Activated B cell treated with CpG ODN at 0.5 μM for 24 hours (primary cell): ENCODE data around the gene PKDREJ. TPM values are rescaled to one million over a fixed set of nuclear protein-coding genes. Genes with fewer than 3 reads are reported as not detected.
"Not testable (repeated sequence)": the region's sequence is repeated elsewhere in the genome, so short reads cannot be mapped to it uniquely, and the experiment has no call there.

Experiments used
- ATAC-seq: fragments of 200-7000 bp; cut with Tn5 transposase; one replicate; pipeline ENCODE4 v1.10.0; 2021; ENCODE audit warnings: low read depth, mild to moderate bottlenecking, moderate library complexity
- CTCF ChIA-PET: fragments of 350-600 bp; sonication (Branson Sonifier 250); formaldehyde crosslinking; loops from one replicate; lab custom pipeline; 2021; ENCODE audit warnings: antibody characterized with exemption; lab: Charles Lee
- POLR2A ChIA-PET: fragments of 350-600 bp; sonication (Branson Sonifier 250); formaldehyde crosslinking; loops from one replicate; lab custom pipeline; 2021; ENCODE audit warnings: antibody characterized with exemption; lab: Charles Lee
- DNase-seq: peaks from one replicate; pipeline ENCODE4 v3.0.0; 2022
- H3K27ac Mint-ChIP-seq: one replicate; pipeline ENCODE4 v1.8.0; 2020; ENCODE audit warnings: mixed read lengths
- H3K27me3 Mint-ChIP-seq: one replicate; pipeline ENCODE4 v1.8.0; 2021; ENCODE audit warnings: mixed read lengths
- H3K36me3 Mint-ChIP-seq: one replicate; pipeline ENCODE4 v1.8.0; 2021; ENCODE audit warnings: low read depth, mixed read lengths
- H3K4me1 Mint-ChIP-seq: one replicate; pipeline ENCODE4 v1.8.0; 2021; ENCODE audit warnings: mixed read lengths
- H3K4me3 Mint-ChIP-seq: one replicate; pipeline ENCODE4 v1.8.0; 2020; ENCODE audit warnings: mild to moderate bottlenecking, mixed read lengths
- H3K9me3 Mint-ChIP-seq: one replicate; pipeline ENCODE4 v1.8.0; 2020; ENCODE audit warnings: mixed read lengths
- CTCF ChIP-seq: fragments of 200-600 bp; IDR thresholded peaks from one replicate; pipeline ENCODE4 v1.8.0; 2022; ENCODE audit warnings: antibody characterized with exemption, mild to moderate bottlenecking
- intact Hi-C: fragments of 100-400 bp; cut with micrococcal nuclease; formaldehyde crosslinking; loops from one replicate; pipeline ENCODE4 v1.15.1; 2024
- total RNA-seq: library from RNA; stranded (reverse); gene quantifications from 2 replicates; pipeline ENCODE4 v1.2.3, GENCODE V29; 2022

PKDREJ gene
- total RNA-seq, 1 donor from 2014 or later, result not detected

- ATAC-seq (peak; percentile 91), DNase-seq (peak; percentile 57)
- Mint-ChIP-seq H3K27me3 (peaks cover 19% of the 10 kb centered on the region), H3K4me1 (peaks cover 15% of the 10 kb centered on the region), H3K4me3 (peak within 1 kb of the TSS; percentile 91), H3K36me3 (no peaks in the 10 kb centered on the region), H3K27ac (peak within 1 kb of the TSS; percentile 66), H3K9me3 (no peaks in the 10 kb centered on the region)
- CTCF ChIA-PET, result interaction anchor here (0.9 to 2.2 kb wide), 3 partner anchors 18 to 261 kb away, joined by 3 to 5 read pairs (median 4); partner anchors contain the start of genes CDPF1 and GTSE1
- no peak for TF ChIP-seq CTCF
- intact Hi-C loops, result loop anchor here (1.0 kb wide), 2 partner anchors 14 to 17 kb away; partner anchors contain the start of gene CDPF1
- POLR2A ChIA-PET, result interaction anchor here (0.6 to 2.0 kb wide), 6 partner anchors 14 to 506 kb away, joined by 3 to 12 read pairs (median 4); partner anchors contain the start of genes CDPF1 and GTSE1
Measured at GRCh38 chr22:46267431-46268279, 4.5 kb upstream of the PKDREJ start, which contains the start of gene TTC38. TSS of gene TTC38 (plus strand) at chr22:46268008. CDS start at chr22:46268040, 32 bp downstream.

- Mint-ChIP-seq H3K4me1 (peaks cover 16% of the 10 kb centered on the region), H3K27me3 (peaks cover 37% of the 10 kb centered on the region)
- H3K9me3 Mint-ChIP-seq, ATAC-seq, intact Hi-C loops, H3K27ac Mint-ChIP-seq, POLR2A ChIA-PET, DNase-seq, H3K36me3 Mint-ChIP-seq, CTCF ChIA-PET, H3K4me3 Mint-ChIP-seq: not testable (repeated sequence)
Measured at GRCh38 chr22:46265627-46266026, 2.5 kb upstream of the PKDREJ start.

- DNase-seq, ATAC-seq, CTCF ChIA-PET, H3K4me3 Mint-ChIP-seq, H3K36me3 Mint-ChIP-seq, intact Hi-C loops, H3K27ac Mint-ChIP-seq, H3K9me3 Mint-ChIP-seq, POLR2A ChIA-PET: not testable (repeated sequence)
- H3K27me3 Mint-ChIP-seq, result peaks cover 47% of the 10 kb centered on the region
- H3K4me1 Mint-ChIP-seq, result peaks cover 16% of the 10 kb centered on the region
Measured at GRCh38 chr22:46264520-46264919, 1.4 kb upstream of the PKDREJ start.

GRCh38 chr22:46262449-46263215, 511 bp downstream of the PKDREJ start:
- CTCF ChIA-PET, result no interaction called here
- Mint-ChIP-seq H3K4me1 (peaks cover 13% of the 10 kb centered on the region), H3K27me3 (peaks cover 58% of the 10 kb centered on the region), H3K9me3 (no peaks in the 10 kb centered on the region), H3K4me3 (peak overlapping the region; percentile 7), H3K27ac (no peak overlapping the region), H3K36me3 (no peaks in the 10 kb centered on the region)
- intact Hi-C loops, result no loop called here
- ATAC-seq, result peak; percentile 57
- no peak for TF ChIP-seq CTCF
- POLR2A ChIA-PET, result no interaction called here
- no peak for DNase-seq

- Mint-ChIP-seq H3K4me1 (peaks cover 7% of the 10 kb centered on the region), H3K27ac (no peak overlapping the region), H3K36me3 (no peaks in the 10 kb centered on the region), H3K27me3 (peaks cover 54% of the 10 kb centered on the region), H3K4me3 (no peak overlapping the region), H3K9me3 (no peaks in the 10 kb centered on the region)
- CTCF ChIA-PET, result no interaction called here
- DNase-seq (no peak), ATAC-seq (no peak)
- intact Hi-C loops, result no loop called here
- TF ChIP-seq CTCF, result no peak
- POLR2A ChIA-PET, result no interaction called here
Measured at GRCh38 chr22:46260038-46260437, 3.1 kb downstream of the PKDREJ start.
